ENCODE data around the gene ADAMTS2. TPM values are rescaled to one million over a fixed set of nuclear protein-coding genes. Genes with fewer than 3 reads are reported as not detected.

Gene ADAMTS2
- total RNA-seq, 1 donor from 2014 or later, result 18.8 TPM

GRCh38 chr5:179225387-179225786 is 119.9 kb downstream of the ADAMTS2 start:
- H3K4me2 ChIP-seq (ENCODE audit: low read length), result no peak overlapping the region
- H3K9me3 ChIP-seq (ENCODE audit: insufficient read depth, low read depth, low read length), result no peaks in the 10 kb centered on the region
- H3K27ac Mint-ChIP-seq (ENCODE audit: unreplicated experiment), result no peak overlapping the region
- no peaks in the 10 kb centered on the region for H4K20me1 ChIP-seq (ENCODE audit: insufficient read depth, low read length)
- peaks cover 25% of the 10 kb centered on the region for H3K36me3 Mint-ChIP-seq (ENCODE audit: low read depth, unreplicated experiment)
- H3K27ac ChIP-seq (ENCODE audit: low read depth, low read length), result no peak overlapping the region
- peaks cover 2% of the 10 kb centered on the region for H3K27me3 Mint-ChIP-seq (ENCODE audit: low read depth, unreplicated experiment)
- H2AFZ ChIP-seq (ENCODE audit: low read depth, low read length), result no peak overlapping the region
- no peak overlapping the region for H3K9ac ChIP-seq (ENCODE audit: low read length)
- no peak overlapping the region for H3K4me3 Mint-ChIP-seq (ENCODE audit: unreplicated experiment)
- FAIRE-seq (no peak), DNase-seq (ENCODE audit: low read depth) (no peak)
- no peaks in the 10 kb centered on the region for H3K27me3 ChIP-seq (ENCODE audit: insufficient read depth, low read length)
- H3K4me1 ChIP-seq (ENCODE audit: insufficient read depth, low read length), result no peaks in the 10 kb centered on the region
- TF ChIP-seq CTCF (IDR thresholded peaks at IDR 0.05; ENCODE audit: insufficient read depth, low read depth, low read length) (no peak), EZH2 (IDR thresholded peaks at IDR 0.05; ENCODE audit: insufficient read depth, low read length) (no peak)
- peaks cover 12% of the 10 kb centered on the region for H3K4me1 Mint-ChIP-seq (ENCODE audit: low read depth, unreplicated experiment)
- no peaks in the 10 kb centered on the region for H3K36me3 ChIP-seq (ENCODE audit: insufficient read depth, low read length)
- H3K9me3 Mint-ChIP-seq (ENCODE audit: unreplicated experiment), result peaks cover 23% of the 10 kb centered on the region
- H3K79me2 ChIP-seq (ENCODE audit: insufficient read depth, low read length), result no peaks in the 10 kb centered on the region
- no peak overlapping the region for H3K4me3 ChIP-seq (ENCODE audit: insufficient read depth, low read depth, low read length)

DNA sequence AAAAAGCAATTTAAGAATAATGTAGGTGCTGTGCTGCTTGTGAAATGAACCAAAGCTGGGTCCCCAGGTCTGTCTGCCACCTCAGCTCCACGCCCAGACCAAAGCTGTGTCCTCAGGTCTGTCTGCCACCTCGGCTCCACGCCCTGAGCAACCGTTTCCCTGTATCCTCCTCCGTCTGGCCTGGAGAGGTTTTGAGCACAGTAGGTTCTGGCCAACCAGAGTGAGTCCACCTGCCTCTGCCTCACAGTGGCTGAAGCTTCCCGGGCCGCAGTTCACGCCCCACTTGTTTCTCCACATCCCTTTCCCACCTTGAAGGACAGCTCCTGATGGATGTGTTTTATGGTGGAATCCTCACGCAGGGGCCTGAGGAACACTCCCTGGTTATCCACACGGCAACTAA is 120.5 kb downstream of the ADAMTS2 start:
- no peak overlapping the region for H3K4me3 Mint-ChIP-seq (ENCODE audit: unreplicated experiment)
- H3K4me1 ChIP-seq (ENCODE audit: insufficient read depth, low read length), result no peaks in the 10 kb centered on the region
- peaks cover under 1% of the 10 kb centered on the region for H3K27me3 Mint-ChIP-seq (ENCODE audit: low read depth, unreplicated experiment)
- peaks cover 23% of the 10 kb centered on the region for H3K9me3 Mint-ChIP-seq (ENCODE audit: unreplicated experiment)
- no peaks in the 10 kb centered on the region for H3K27me3 ChIP-seq (ENCODE audit: insufficient read depth, low read length)
- peaks cover 25% of the 10 kb centered on the region for H3K36me3 Mint-ChIP-seq (ENCODE audit: low read depth, unreplicated experiment)
- peaks cover 12% of the 10 kb centered on the region for H3K4me1 Mint-ChIP-seq (ENCODE audit: low read depth, unreplicated experiment)
- H3K9ac ChIP-seq (ENCODE audit: low read length), result no peak overlapping the region
- TF ChIP-seq CTCF (IDR thresholded peaks at IDR 0.05; ENCODE audit: insufficient read depth, low read depth, low read length), result no peak
- no peak for TF ChIP-seq EZH2 (IDR thresholded peaks at IDR 0.05; ENCODE audit: insufficient read depth, low read length)
- H3K27ac Mint-ChIP-seq (ENCODE audit: unreplicated experiment), result peak overlapping the region; percentile 62
- H4K20me1 ChIP-seq (ENCODE audit: insufficient read depth, low read length), result no peaks in the 10 kb centered on the region
- H3K27ac ChIP-seq (ENCODE audit: low read depth, low read length), result no peak overlapping the region
- no peak overlapping the region for H2AFZ ChIP-seq (ENCODE audit: low read depth, low read length)
- H3K36me3 ChIP-seq (ENCODE audit: insufficient read depth, low read length), result no peaks in the 10 kb centered on the region
- FAIRE-seq (no peak), DNase-seq (ENCODE audit: low read depth) (no peak)
- no peaks in the 10 kb centered on the region for H3K9me3 ChIP-seq (ENCODE audit: insufficient read depth, low read depth, low read length)
- H3K4me3 ChIP-seq (ENCODE audit: insufficient read depth, low read depth, low read length), result no peak overlapping the region
- H3K79me2 ChIP-seq (ENCODE audit: insufficient read depth, low read length), result no peaks in the 10 kb centered on the region
- H3K4me2 ChIP-seq (ENCODE audit: low read length), result no peak overlapping the region

DNA sequence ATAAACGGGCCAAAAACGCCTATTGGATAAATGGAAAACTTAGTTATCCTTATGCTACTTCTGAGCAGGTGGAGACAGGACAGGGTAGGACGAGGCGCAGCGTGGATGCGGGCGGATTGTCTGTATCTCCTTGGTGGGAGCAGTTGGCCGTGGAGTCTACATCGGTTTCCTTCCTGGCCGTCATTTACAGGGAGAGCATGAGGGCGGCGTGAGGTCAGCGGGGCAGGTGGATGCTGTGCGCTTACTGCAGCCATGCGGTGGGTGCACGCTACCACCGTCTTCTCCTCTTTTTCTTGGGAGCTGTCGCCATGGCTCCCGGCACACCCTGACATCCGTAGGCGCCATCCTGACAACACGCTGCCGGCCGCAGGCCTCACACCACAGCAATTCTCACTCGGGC is 121.3 kb downstream of the ADAMTS2 start:
- H3K9ac ChIP-seq (ENCODE audit: low read length), result no peak overlapping the region
- H3K9me3 Mint-ChIP-seq (ENCODE audit: unreplicated experiment), result peaks cover 23% of the 10 kb centered on the region
- no peaks in the 10 kb centered on the region for H3K79me2 ChIP-seq (ENCODE audit: insufficient read depth, low read length)
- FAIRE-seq (no peak), DNase-seq (ENCODE audit: low read depth) (no peak)
- TF ChIP-seq EZH2 (IDR thresholded peaks at IDR 0.05; ENCODE audit: insufficient read depth, low read length), result no peak
- TF ChIP-seq CTCF (IDR thresholded peaks at IDR 0.05; ENCODE audit: insufficient read depth, low read depth, low read length), result no peak
- H3K27ac ChIP-seq (ENCODE audit: low read depth, low read length), result no peak overlapping the region
- H4K20me1 ChIP-seq (ENCODE audit: insufficient read depth, low read length), result no peaks in the 10 kb centered on the region
- H3K27me3 Mint-ChIP-seq (ENCODE audit: low read depth, unreplicated experiment), result no peaks in the 10 kb centered on the region
- H3K27me3 ChIP-seq (ENCODE audit: insufficient read depth, low read length), result no peaks in the 10 kb centered on the region
- peaks cover 12% of the 10 kb centered on the region for H3K4me1 Mint-ChIP-seq (ENCODE audit: low read depth, unreplicated experiment)
- H3K36me3 Mint-ChIP-seq (ENCODE audit: low read depth, unreplicated experiment), result peaks cover 25% of the 10 kb centered on the region
- no peaks in the 10 kb centered on the region for H3K36me3 ChIP-seq (ENCODE audit: insufficient read depth, low read length)
- H2AFZ ChIP-seq (ENCODE audit: low read depth, low read length), result no peak overlapping the region
- H3K4me2 ChIP-seq (ENCODE audit: low read length), result no peak overlapping the region
- H3K27ac Mint-ChIP-seq (ENCODE audit: unreplicated experiment), result no peak overlapping the region
- H3K4me3 Mint-ChIP-seq (ENCODE audit: unreplicated experiment), result no peak overlapping the region
- H3K9me3 ChIP-seq (ENCODE audit: insufficient read depth, low read depth, low read length), result no peaks in the 10 kb centered on the region
- H3K4me3 ChIP-seq (ENCODE audit: insufficient read depth, low read depth, low read length), result no peak overlapping the region
- H3K4me1 ChIP-seq (ENCODE audit: insufficient read depth, low read length), result no peaks in the 10 kb centered on the region

Measured in astrocyte (in vitro differentiated cells and primary cell).